ENCODE results near the gene SETSIP.

Gene SETSIP

GRCh38 chr1:92075311-92075710 lies at the start of gene SETSIP:
Gene SETSIP, minus strand, starts transcription at chr1:92075411. Its CDS starts 0 bp downstream, at chr1:92075411.
- H3K4me3 ChIP-seq (ENCODE audit: low read depth, low read length): no peak within 1 kb of the TSS
- DNase-seq (ENCODE audit: low read depth): no peak
- in situ Hi-C loops (cut with HindIII; ENCODE audit: low sequenced_read_pairs): no loop called here
- TF ChIP-seq CTCF (IDR thresholded peaks at IDR 0.05; ENCODE audit: low read depth, low read length, missing control alignments): no peak

- no peak for DNase-seq (ENCODE audit: low read depth)
- H3K4me3 ChIP-seq (ENCODE audit: low read depth, low read length): no peak overlapping the region
- TF ChIP-seq CTCF (IDR thresholded peaks at IDR 0.05; ENCODE audit: low read depth, low read length, missing control alignments): no peak
- in situ Hi-C loops (cut with HindIII; ENCODE audit: low sequenced_read_pairs): no loop called here
Observed at GRCh38 chr1:92123868-92124267, 48.7 kb upstream of the SETSIP start.

- no peak for TF ChIP-seq CTCF (IDR thresholded peaks at IDR 0.05; ENCODE audit: low read depth, low read length, missing control alignments)
- H3K4me3 ChIP-seq (ENCODE audit: low read depth, low read length): no peak overlapping the region
- in situ Hi-C loops (cut with HindIII; ENCODE audit: low sequenced_read_pairs): no loop called here
- no peak for DNase-seq (ENCODE audit: low read depth)
Observed at GRCh38 chr1:92118826-92119225, 43.6 kb upstream of the SETSIP start.

- in situ Hi-C loops (cut with HindIII; ENCODE audit: low sequenced_read_pairs): no loop called here
- H3K4me3 ChIP-seq (ENCODE audit: low read depth, low read length): no peak overlapping the region
- DNase-seq (ENCODE audit: low read depth): no peak
- no peak for TF ChIP-seq CTCF (IDR thresholded peaks at IDR 0.05; ENCODE audit: low read depth, low read length, missing control alignments)
Observed at GRCh38 chr1:92117526-92117925, 42.3 kb upstream of the SETSIP start.

GRCh38 chr1:92108631-92109030 lies 33.4 kb upstream of the SETSIP start:
- in situ Hi-C loops (cut with HindIII; ENCODE audit: low sequenced_read_pairs): no loop called here
- no peak for TF ChIP-seq CTCF (IDR thresholded peaks at IDR 0.05; ENCODE audit: low read depth, low read length, missing control alignments)
- DNase-seq (ENCODE audit: low read depth): no peak
- no peak overlapping the region for H3K4me3 ChIP-seq (ENCODE audit: low read depth, low read length)

GRCh38 chr1:92105546-92106081 lies 30.4 kb upstream of the SETSIP start:
- TF ChIP-seq CTCF (IDR thresholded peaks at IDR 0.05; ENCODE audit: low read depth, low read length, missing control alignments): no peak
- in situ Hi-C loops (cut with HindIII; ENCODE audit: low sequenced_read_pairs): no loop called here
- no peak for DNase-seq (ENCODE audit: low read depth)
- H3K4me3 ChIP-seq (ENCODE audit: low read depth, low read length): no peak overlapping the region

- no peak overlapping the region for H3K4me3 ChIP-seq (ENCODE audit: low read depth, low read length)
- TF ChIP-seq CTCF (IDR thresholded peaks at IDR 0.05; ENCODE audit: low read depth, low read length, missing control alignments): no peak
- in situ Hi-C loops (cut with HindIII; ENCODE audit: low sequenced_read_pairs): no loop called here
- no peak for DNase-seq (ENCODE audit: low read depth)
Observed at GRCh38 chr1:92096317-92096716, 21.1 kb upstream of the SETSIP start.

Data from astrocyte of the cerebellum (primary cell).